HG03354 (cell line): ENCODE data around the gene ULBP2.
"Not testable (repeated sequence)": the region's sequence is repeated elsewhere in the genome, so short reads cannot be mapped to it uniquely, and the experiment has no call there.

Source experiments
- ATAC-seq: cut with Tn5 transposase; IDR thresholded peaks from one replicate; pipeline ENCODE4 v1.9.1; 2021; ENCODE audit warnings: mild to moderate bottlenecking; ENCODE audit not compliant: unreplicated experiment, poor library complexity, severe bottlenecking

The ULBP2 gene

GRCh38 chr6:149964308-149965193 lies 22.7 kb downstream of the ULBP2 start:
- no peak for ATAC-seq

GRCh38 chr6:149965194-149966020 lies 23.6 kb downstream of the ULBP2 start:
- ATAC-seq = no peak

- not testable (repeated sequence) for ATAC-seq
Measured at GRCh38 chr6:149966319-149966718, 24.5 kb downstream of the ULBP2 start.

GRCh38 chr6:149967591-149967990 lies 25.8 kb downstream of the ULBP2 start:
- ATAC-seq = no peak

GRCh38 chr6:149967999-149968398 lies 26.2 kb downstream of the ULBP2 start:
- not testable (repeated sequence) for ATAC-seq

- ATAC-seq = not testable (repeated sequence)
Measured at GRCh38 chr6:149968909-149969308, 27.1 kb downstream of the ULBP2 start.

- ATAC-seq = no peak
Measured at GRCh38 chr6:149969635-149970034, 27.8 kb downstream of the ULBP2 start.

GRCh38 chr6:149974394-149974793 lies 32.6 kb downstream of the ULBP2 start:
- not testable (repeated sequence) for ATAC-seq

- ATAC-seq = no peak
Measured at GRCh38 chr6:149974825-149975224, 33.0 kb downstream of the ULBP2 start.

GRCh38 chr6:149975400-149975799 lies 33.6 kb downstream of the ULBP2 start:
- ATAC-seq = no peak

GRCh38 chr6:149977221-149977620 lies 35.4 kb downstream of the ULBP2 start:
- no peak for ATAC-seq

GRCh38 chr6:149978610-149979009 lies 36.8 kb downstream of the ULBP2 start:
- no peak for ATAC-seq

GRCh38 chr6:149979293-149979692 lies 37.5 kb downstream of the ULBP2 start:
- ATAC-seq = no peak

- ATAC-seq = no peak
Measured at GRCh38 chr6:149983145-149983544, 41.3 kb downstream of the ULBP2 start.

- no peak for ATAC-seq
Measured at GRCh38 chr6:149984773-149985172, 43.0 kb downstream of the ULBP2 start.

GRCh38 chr6:149985481-149985937 lies 43.7 kb downstream of the ULBP2 start:
- ATAC-seq = no peak

GRCh38 chr6:149987602-149988107 lies 45.8 kb downstream of the ULBP2 start:
- ATAC-seq = no peak

GRCh38 chr6:149988550-149989346 lies 46.9 kb downstream of the ULBP2 start:
- no peak for ATAC-seq

- no peak for ATAC-seq
Measured at GRCh38 chr6:149990212-149990660, 48.4 kb downstream of the ULBP2 start.
